H9 (cell line): ENCODE data around the gene CCL27. TPM values are rescaled to one million over a fixed set of nuclear protein-coding genes. Genes with fewer than 3 reads are reported as not detected.

Source experiments
- DNase-seq: peaks from one replicate; pipeline ENCODE4 v3.0.0-alpha.2; 2017
- H2AFZ ChIP-seq: one replicate; pipeline ENCODE4 v1.6.1; 2013; ENCODE audit warnings: mild to moderate bottlenecking, low read length, control low read depth, moderate library complexity
- H2AK5ac ChIP-seq: 2 replicates; pipeline ENCODE4 v1.6.1; 2013; ENCODE audit warnings: low read length, control low read depth, mixed read lengths; ENCODE audit not compliant: insufficient read length
- H2BK120ac ChIP-seq: one replicate; pipeline ENCODE4 v1.6.1; 2013; ENCODE audit warnings: low read depth, mild to moderate bottlenecking, low read length, control low read depth, inconsistent platforms; ENCODE audit not compliant: poor library complexity, severe bottlenecking
- H2BK12ac ChIP-seq: 2 replicates; pipeline ENCODE4 v1.6.1; 2013; ENCODE audit warnings: low read length, control low read depth, mixed read lengths, low read depth; ENCODE audit not compliant: insufficient read length
- H2BK15ac ChIP-seq: 2 replicates; pipeline ENCODE4 v1.6.1; 2013; ENCODE audit warnings: low read depth, low read length, control low read depth
- H2BK20ac ChIP-seq: one replicate; pipeline ENCODE4 v1.6.1; 2013; ENCODE audit warnings: low read depth, mild to moderate bottlenecking, low read length, control low read depth, inconsistent platforms; ENCODE audit not compliant: poor library complexity, severe bottlenecking
- H2BK5ac ChIP-seq: 2 replicates; pipeline ENCODE4 v1.6.1; 2013; ENCODE audit warnings: low read length, control low read depth, mixed read lengths; ENCODE audit not compliant: insufficient read length
- H3K14ac ChIP-seq: 2 replicates; pipeline ENCODE4 v1.6.1; 2013; ENCODE audit warnings: low read length, control low read depth; ENCODE audit not compliant: insufficient read depth
- H3K18ac ChIP-seq: 2 replicates; pipeline ENCODE4 v1.6.1; 2013; ENCODE audit warnings: low read depth, mild to moderate bottlenecking, mixed read lengths, low read length, control low read depth; ENCODE audit not compliant: insufficient read length
- H3K23ac ChIP-seq: 2 replicates; pipeline ENCODE4 v1.6.1; 2013; ENCODE audit warnings: low read length, control low read depth, mixed read lengths, low read depth; ENCODE audit not compliant: insufficient read length
- H3K23me2 ChIP-seq: 2 replicates; pipeline ENCODE4 v1.6.1; 2013; ENCODE audit warnings: low read depth, mild to moderate bottlenecking, mixed read lengths, low read length, control low read depth; ENCODE audit not compliant: insufficient read length, poor library complexity, severe bottlenecking
- H3K27ac ChIP-seq: 2 replicates; pipeline ENCODE4 v1.5.1; 2013; ENCODE audit warnings: low read length, control low read depth, mixed read lengths, low read depth; ENCODE audit not compliant: insufficient read length
- H3K27me3 ChIP-seq: 2 replicates; pipeline ENCODE4 v1.6.1; 2013; ENCODE audit warnings: low read length, control low read depth, inconsistent platforms; ENCODE audit not compliant: insufficient read depth
- H3K4ac ChIP-seq: 2 replicates; pipeline ENCODE4 v1.6.1; 2013; ENCODE audit warnings: low read depth, mild to moderate bottlenecking, control low read depth, inconsistent platforms, low read length, moderate library complexity
- H3K4me1 ChIP-seq: 2 replicates; pipeline ENCODE4 v1.6.1; 2013; ENCODE audit warnings: low read length, control low read depth, inconsistent platforms; ENCODE audit not compliant: insufficient read depth
- H3K4me2 ChIP-seq: 2 replicates; pipeline ENCODE4 v1.6.1; 2013; ENCODE audit warnings: low read length, control low read depth, mixed read lengths; ENCODE audit not compliant: insufficient read length, insufficient read depth
- H3K56ac ChIP-seq: 2 replicates; pipeline ENCODE4 v1.6.1; 2013; ENCODE audit warnings: low read depth, mild to moderate bottlenecking, mixed read lengths, low read length, control low read depth; ENCODE audit not compliant: insufficient read length
- H3K79me1 ChIP-seq: 2 replicates; pipeline ENCODE4 v1.6.1; 2013; ENCODE audit warnings: low read depth, mild to moderate bottlenecking, moderate library complexity, low read length, control low read depth, inconsistent platforms; ENCODE audit not compliant: insufficient read depth, poor library complexity, severe bottlenecking
- H3K79me2 ChIP-seq: 2 replicates; pipeline ENCODE4 v1.6.1; 2013; ENCODE audit warnings: low read length, control low read depth, inconsistent platforms; ENCODE audit not compliant: insufficient read depth
- H3K9ac ChIP-seq: 2 replicates; pipeline ENCODE4 v1.6.1; 2013; ENCODE audit warnings: low read length, control low read depth, mixed read lengths; ENCODE audit not compliant: insufficient read length; ENCODE audit errors: extremely low read depth
- H3K9me3 ChIP-seq: one replicate; pipeline ENCODE4 v1.6.1; 2013; ENCODE audit warnings: low read depth, low read length, inconsistent platforms; ENCODE audit not compliant: control insufficient read depth
- H3T11ph ChIP-seq: one replicate; pipeline ENCODE4 v1.6.1; 2013; ENCODE audit warnings: mild to moderate bottlenecking, low read length, control low read depth, inconsistent platforms
- H4K20me1 ChIP-seq: one replicate; pipeline ENCODE4 v1.6.1; 2013; ENCODE audit not compliant: control insufficient read depth, insufficient read length, insufficient read depth
- H4K5ac ChIP-seq: 2 replicates; pipeline ENCODE4 v1.6.1; 2013; ENCODE audit warnings: low read depth, mild to moderate bottlenecking, mixed read lengths, low read length, control low read depth; ENCODE audit not compliant: insufficient read length
- H4K8ac ChIP-seq: replicated peaks from 2 replicates; pipeline ENCODE4 v1.6.1; 2013; ENCODE audit warnings: low read length, control low read depth, mixed read lengths, low read depth; ENCODE audit not compliant: insufficient read length
- H4K91ac ChIP-seq: 2 replicates; pipeline ENCODE4 v1.6.1; 2013; ENCODE audit warnings: low read depth, mild to moderate bottlenecking, moderate library complexity, mixed read lengths, low read length, control low read depth; ENCODE audit not compliant: insufficient read length
- H3K27ac Mint-ChIP-seq, 3 experiments: 2 replicates in 2 of 3; 3 replicates in 1 of 3; pipeline ENCODE4 v1.8.0; 2020 to 2021; ENCODE audit warnings: mixed read lengths in 3 of 3, mild to moderate bottlenecking in 1 of 3, moderate library complexity in 1 of 3
- H3K27me3 Mint-ChIP-seq: 2 replicates; pipeline ENCODE4 v1.8.0; 2021; ENCODE audit warnings: low read depth, mild to moderate bottlenecking, moderate library complexity, mixed read lengths
- H3K36me3 Mint-ChIP-seq, 3 experiments: 2 replicates in 2 of 3; 3 replicates in 1 of 3; pipeline ENCODE4 v1.8.0; 2020 to 2021; ENCODE audit warnings: low read depth in 3 of 3, mixed read lengths in 3 of 3; ENCODE audit not compliant: insufficient read depth in 1 of 3
- H3K4me1 Mint-ChIP-seq, 2 experiments: 2 replicates each; pipeline ENCODE4 v1.8.0; 2020; ENCODE audit warnings: mixed read lengths in 2 of 2
- H3K4me3 Mint-ChIP-seq, 2 experiments: 2 replicates in 1 of 2; 3 replicates in 1 of 2; pipeline ENCODE4 v1.8.0; 2020 to 2021; ENCODE audit warnings: mild to moderate bottlenecking in 2 of 2, mixed read lengths in 2 of 2, moderate library complexity in 1 of 2
- H3K9me3 Mint-ChIP-seq, 2 experiments: 2 replicates in 1 of 2; 3 replicates in 1 of 2; pipeline ENCODE4 v1.8.0; 2020; ENCODE audit warnings: mild to moderate bottlenecking in 2 of 2, mixed read lengths in 2 of 2, moderate library complexity in 1 of 2
- WGBS: extraction: QIAGEN DNeasy Blood & Tissue Kit; methylation state at CpG from one replicate; pipeline ENCODE4 v1.1.7; 2013; ENCODE audit warnings: missing lambda C conversion rate, low lambda C conversion rate, mixed read lengths; ENCODE audit not compliant: insufficient read length; ENCODE audit errors: extremely low coverage; 5-methylcytosine and 5-hydroxymethylcytosine counted together
- total RNA-seq: library from RNA; stranded (reverse); gene quantifications from 2 replicates; pipeline ENCODE4 v1.2.1, GENCODE V29; 2021
- TF ChIP-seq, protein P1 (sequence below): fragments of 200-600 bp; sonication (generic); conservative IDR thresholded peaks from 3 replicates; pipeline ENCODE4 v1.8.0; 2021; ENCODE audit warnings: antibody characterized with exemption, mild to moderate bottlenecking

CCL27 gene
- total RNA-seq, 1 experiment from 2014 or later = 0.28 TPM

DNA sequence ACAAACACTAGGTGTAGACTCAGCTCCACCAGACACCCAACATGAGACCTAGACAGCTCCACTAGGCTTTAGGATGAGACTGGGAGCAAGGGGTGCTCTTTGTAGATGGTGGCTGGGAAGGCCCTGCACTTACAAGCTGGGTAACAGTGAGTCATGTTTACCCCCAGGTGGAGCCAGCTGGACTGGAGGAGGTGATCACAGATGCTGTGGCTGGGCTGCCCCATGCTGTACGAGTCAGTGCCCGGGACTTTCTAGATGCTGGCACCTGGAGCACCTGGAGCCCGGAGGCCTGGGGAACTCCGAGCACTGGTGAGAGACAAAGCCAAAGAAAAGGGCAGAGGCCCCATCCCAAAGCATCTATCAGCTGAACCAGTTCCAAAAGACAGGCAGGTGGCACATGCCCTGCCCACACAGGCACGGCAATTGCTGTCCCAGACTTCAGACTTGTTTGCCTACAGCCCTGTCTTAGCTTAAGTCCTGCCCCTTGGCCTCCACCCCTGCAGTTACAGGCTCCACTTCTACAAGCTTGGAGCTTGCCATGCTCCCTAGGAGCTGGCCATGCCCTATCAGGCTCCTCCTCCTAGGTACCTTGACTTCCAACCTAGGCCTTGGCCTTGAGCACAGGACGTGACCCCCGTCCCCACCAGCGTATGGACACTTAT, 2.7 kb downstream of the CCL27 start:
- Histone ChIP-seq H3K9me3 (no peaks in the 10 kb centered on the region), H3K14ac (no peak overlapping the region), H4K91ac (no peak overlapping the region), H3K79me2 (no peaks in the 10 kb centered on the region), H4K20me1 (no peaks in the 10 kb centered on the region), H3K23ac (no peak overlapping the region), H3K27ac (no peak overlapping the region), H3K56ac (no peak overlapping the region), H2AK5ac (no peak overlapping the region), H3K4ac (no peak overlapping the region), H3T11ph (no peak overlapping the region), H3K18ac (no peak overlapping the region), H3K27me3 (no peaks in the 10 kb centered on the region), H2BK20ac (no peak overlapping the region), H2BK12ac (no peak overlapping the region), H2AFZ (no peak overlapping the region), H2BK120ac (no peak overlapping the region), H3K9ac (no peak overlapping the region), H3K79me1 (no peaks in the 10 kb centered on the region), H3K4me1 (no peaks in the 10 kb centered on the region), H4K5ac (no peak overlapping the region), H3K4me2 (no peak overlapping the region), H2BK5ac (no peak overlapping the region), H4K8ac (no peak overlapping the region), H3K23me2 (peaks cover 4% of the 10 kb centered on the region), H2BK15ac (no peak overlapping the region)
- no peak overlapping the region for H3K4me3 Mint-ChIP-seq
- H3K4me1 Mint-ChIP-seq = peaks cover 6 to 18% of the 10 kb centered on the region in 2 experiments
- DNase-seq = no peak
- H3K36me3 Mint-ChIP-seq = no peaks in the 10 kb centered on the region
- H3K27me3 Mint-ChIP-seq = peaks cover 6% of the 10 kb centered on the region
- H3K27ac Mint-ChIP-seq = no peak overlapping the region
- no peaks in the 10 kb centered on the region for H3K9me3 Mint-ChIP-seq
- no CpG with 5 or more reads among the region's 8 CpGs for WGBS
- TF ChIP-seq, protein P1, sequence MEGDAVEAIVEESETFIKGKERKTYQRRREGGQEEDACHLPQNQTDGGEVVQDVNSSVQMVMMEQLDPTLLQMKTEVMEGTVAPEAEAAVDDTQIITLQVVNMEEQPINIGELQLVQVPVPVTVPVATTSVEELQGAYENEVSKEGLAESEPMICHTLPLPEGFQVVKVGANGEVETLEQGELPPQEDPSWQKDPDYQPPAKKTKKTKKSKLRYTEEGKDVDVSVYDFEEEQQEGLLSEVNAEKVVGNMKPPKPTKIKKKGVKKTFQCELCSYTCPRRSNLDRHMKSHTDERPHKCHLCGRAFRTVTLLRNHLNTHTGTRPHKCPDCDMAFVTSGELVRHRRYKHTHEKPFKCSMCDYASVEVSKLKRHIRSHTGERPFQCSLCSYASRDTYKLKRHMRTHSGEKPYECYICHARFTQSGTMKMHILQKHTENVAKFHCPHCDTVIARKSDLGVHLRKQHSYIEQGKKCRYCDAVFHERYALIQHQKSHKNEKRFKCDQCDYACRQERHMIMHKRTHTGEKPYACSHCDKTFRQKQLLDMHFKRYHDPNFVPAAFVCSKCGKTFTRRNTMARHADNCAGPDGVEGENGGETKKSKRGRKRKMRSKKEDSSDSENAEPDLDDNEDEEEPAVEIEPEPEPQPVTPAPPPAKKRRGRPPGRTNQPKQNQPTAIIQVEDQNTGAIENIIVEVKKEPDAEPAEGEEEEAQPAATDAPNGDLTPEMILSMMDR = no peak; the same call in 2 of the 3 replicates
